HG02623 (cell line): Measurements from ENCODE around the gene DYNLT4.
"Not testable (repeated sequence)": the region's sequence is repeated elsewhere in the genome, so short reads cannot be mapped to it uniquely, and the experiment has no call there.

Experiments
- ATAC-seq: cut with Tn5 transposase; IDR thresholded peaks from one replicate; pipeline ENCODE4 v1.9.1; 2021; ENCODE audit warnings: moderate library complexity; ENCODE audit not compliant: unreplicated experiment

Gene DYNLT4, protein sequence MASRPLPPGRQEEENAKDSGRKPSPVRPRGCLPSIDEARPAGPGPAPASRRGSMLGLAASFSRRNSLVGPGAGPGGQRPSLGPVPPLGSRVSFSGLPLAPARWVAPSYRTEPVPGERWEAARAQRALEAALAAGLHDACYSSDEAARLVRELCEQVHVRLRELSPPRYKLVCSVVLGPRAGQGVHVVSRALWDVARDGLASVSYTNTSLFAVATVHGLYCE

GRCh38 chr1:44806704-44807363 lies at the start of gene DYNLT4:
TSS of gene DYNLT4 (minus strand) at chr1:44807351. CDS start at chr1:44806668, 683 bp downstream.
- no peak for ATAC-seq

GRCh38 chr1:44855742-44856141 lies 48.6 kb upstream of the DYNLT4 start:
- no peak for ATAC-seq

DNA sequence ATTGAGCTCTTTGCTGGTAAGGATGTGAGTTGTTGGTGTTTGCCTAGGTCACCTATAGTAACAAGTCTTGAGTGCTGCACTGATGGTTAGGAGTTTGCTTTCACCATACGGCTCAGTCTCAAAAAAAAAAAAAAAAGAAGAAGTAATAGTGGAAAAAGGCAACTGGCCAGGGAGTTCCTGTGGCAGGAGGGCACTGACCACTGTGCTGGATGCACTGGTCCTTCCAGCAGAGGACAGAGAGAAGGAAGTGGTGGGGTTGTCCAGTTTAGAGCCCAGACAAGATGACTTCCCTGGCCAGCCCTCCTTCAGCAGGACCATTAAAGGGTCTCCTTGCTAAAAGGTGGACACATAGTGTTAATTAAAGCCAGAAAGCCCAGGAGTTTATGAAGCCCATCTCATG lies 47.8 kb upstream of the DYNLT4 start:
- ATAC-seq, result no peak

DNA sequence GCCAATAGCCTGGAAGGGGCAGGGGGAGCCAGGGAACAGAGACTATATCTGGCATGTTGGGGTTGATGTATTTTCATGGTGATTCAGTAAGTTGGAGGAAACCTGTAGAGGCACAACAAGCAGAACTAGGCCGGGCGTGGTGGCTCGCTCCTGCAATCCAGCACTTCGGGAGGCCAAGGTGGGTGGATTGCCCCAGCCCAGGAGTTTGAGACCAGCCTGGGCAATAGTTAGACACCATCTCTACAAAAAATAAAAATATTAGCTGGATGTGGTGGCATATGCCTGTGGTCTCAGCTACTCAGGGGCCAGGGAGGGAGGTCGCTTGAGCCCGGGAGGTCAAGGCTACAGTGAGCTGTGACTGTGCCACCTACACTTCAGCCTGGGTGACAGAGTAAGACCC lies 46.0 kb upstream of the DYNLT4 start:
- no peak for ATAC-seq

GRCh38 chr1:44851308-44851707 lies 44.2 kb upstream of the DYNLT4 start:
- no peak for ATAC-seq

DNA sequence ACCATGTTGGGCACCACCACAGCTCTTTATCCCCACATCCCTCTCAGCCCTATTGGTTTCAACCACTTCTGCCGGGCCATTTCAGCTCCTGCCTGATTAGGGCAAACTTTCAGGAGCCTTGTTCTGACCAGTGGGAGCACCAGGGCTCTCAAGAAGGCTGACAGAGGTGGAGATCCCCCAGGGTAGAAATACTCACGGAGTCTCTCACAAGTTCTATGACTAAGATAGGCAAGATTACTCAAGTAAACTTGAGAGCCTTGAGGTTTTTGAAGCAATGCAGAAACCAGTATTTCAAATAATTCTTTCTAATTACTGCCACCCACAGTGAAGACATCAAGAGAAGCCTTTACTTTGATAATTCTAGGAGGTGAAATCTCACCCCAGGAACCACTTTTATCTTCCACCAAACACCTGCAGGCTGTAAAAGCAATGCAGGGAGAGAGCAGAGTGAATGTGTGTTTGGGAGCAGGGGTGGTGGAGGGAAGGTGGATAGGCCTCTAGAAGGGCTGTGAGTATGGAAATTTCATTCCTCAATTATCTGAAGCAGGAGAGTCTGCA lies 42.5 kb upstream of the DYNLT4 start:
- ATAC-seq, result no peak

DNA sequence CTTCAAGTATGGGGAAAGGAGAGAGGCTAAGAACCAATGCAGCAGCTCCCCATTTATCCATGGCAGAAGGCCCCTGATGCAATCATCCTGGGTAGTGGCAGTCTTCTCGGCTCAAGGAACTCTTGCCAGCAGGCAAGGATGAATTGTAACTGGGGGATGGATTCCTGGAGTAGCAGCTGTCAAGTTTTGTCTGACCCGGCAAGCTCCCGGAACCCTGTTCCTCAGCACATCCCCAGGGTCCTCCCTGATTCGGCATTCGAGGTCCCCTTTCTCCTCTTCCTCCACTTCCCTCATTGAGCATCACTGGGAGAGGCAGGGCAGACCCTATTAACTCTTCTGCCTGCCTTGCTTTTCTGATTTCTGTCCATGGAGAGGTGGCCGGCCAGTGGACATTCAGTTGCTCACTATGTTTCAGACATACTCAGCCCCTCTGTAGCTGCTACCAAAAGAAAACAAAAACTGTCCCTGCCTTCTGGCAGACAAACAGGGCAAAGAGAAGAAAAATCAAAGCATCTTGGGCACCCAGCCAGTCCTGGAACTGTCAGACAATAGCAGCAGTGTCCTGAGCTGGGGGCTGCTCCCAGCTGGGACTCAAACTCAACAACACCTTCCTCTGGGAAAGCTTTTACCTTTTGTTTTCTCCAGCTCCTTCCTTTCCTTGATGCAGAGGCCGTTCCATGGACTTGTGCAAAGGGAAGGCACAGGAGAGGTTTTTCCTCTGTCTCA lies 41.5 kb upstream of the DYNLT4 start:
- no peak for ATAC-seq

GRCh38 chr1:44847845-44848244 lies 40.7 kb upstream of the DYNLT4 start:
- no peak for ATAC-seq

GRCh38 chr1:44846985-44847384 lies 39.8 kb upstream of the DYNLT4 start:
- ATAC-seq, result no peak

- ATAC-seq, result no peak
These were observed 35.9 kb upstream of the DYNLT4 start, which contains the start of gene PTCH2 for GRCh38 chr1:44842862-44843655. TSS of gene PTCH2 (minus strand) at chr1:44843253. CDS start at chr1:44842932, 321 bp downstream.

DNA sequence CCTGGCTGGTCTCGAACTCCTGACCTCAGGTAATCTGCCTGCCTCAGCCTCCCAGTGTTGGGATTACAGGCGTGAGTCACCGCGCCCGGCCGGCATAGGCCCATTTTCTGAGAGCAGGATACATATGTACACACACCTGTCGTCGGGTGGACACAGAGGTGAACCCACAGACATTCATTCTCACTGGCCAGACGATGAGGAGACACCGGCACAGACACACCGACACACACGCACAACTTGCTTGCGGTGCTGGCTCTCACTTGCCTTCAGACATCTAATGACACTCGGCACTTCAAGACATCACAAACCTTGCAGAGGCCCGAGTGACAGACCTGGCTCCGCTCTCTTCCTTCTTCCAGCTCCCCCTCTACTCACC lies 35.3 kb upstream of the DYNLT4 start:
- no peak for ATAC-seq

GRCh38 chr1:44839576-44839975 lies 32.4 kb upstream of the DYNLT4 start:
- no peak for ATAC-seq

GRCh38 chr1:44838294-44838693 lies 31.1 kb upstream of the DYNLT4 start:
- ATAC-seq, result not testable (repeated sequence)

- no peak for ATAC-seq
These were observed 28.9 kb upstream of the DYNLT4 start for GRCh38 chr1:44835738-44836675.

DNA sequence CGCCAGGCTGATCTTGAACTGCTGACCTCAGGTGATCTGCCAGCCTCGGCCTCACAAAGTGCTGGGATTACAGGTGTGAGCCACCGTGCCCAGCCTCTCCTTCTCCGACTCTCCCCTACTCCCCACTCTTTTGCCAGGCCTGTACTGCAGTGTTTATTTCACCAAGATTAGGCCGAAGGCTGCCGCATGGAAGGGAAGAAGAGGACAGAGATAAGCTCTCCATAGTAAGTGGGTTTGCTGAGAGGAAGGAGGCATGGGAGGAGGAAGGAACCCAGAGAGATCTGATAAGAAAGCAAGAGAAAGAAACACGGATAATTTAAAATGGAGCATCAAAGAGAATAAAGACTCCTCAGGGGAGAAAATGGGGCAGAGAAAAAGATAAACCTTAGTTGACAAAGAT lies 27.2 kb upstream of the DYNLT4 start:
- ATAC-seq, result no peak

- ATAC-seq, result no peak
These were observed 25.0 kb upstream of the DYNLT4 start for GRCh38 chr1:44832056-44832705.

DNA sequence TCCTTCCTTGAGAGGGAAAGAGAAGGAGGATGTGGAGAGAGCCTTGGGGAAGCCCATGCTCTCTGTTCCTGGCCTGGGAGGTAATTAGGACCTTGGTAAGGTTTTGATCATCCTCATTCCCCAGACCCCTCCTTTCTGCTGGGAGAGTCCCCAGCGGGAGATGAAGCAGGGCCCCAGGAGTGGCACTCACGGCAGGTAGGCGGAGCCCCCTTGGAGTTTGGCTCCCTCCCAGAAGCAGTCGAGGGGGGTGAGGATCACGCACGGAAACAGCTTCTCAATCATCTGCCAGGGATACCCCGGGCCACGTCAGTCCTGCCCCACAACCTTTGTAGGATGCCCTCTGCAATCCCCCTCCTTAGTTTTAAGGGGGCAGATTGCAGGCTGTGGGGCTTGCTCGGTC lies 24.4 kb upstream of the DYNLT4 start:
- ATAC-seq, result no peak

DNA sequence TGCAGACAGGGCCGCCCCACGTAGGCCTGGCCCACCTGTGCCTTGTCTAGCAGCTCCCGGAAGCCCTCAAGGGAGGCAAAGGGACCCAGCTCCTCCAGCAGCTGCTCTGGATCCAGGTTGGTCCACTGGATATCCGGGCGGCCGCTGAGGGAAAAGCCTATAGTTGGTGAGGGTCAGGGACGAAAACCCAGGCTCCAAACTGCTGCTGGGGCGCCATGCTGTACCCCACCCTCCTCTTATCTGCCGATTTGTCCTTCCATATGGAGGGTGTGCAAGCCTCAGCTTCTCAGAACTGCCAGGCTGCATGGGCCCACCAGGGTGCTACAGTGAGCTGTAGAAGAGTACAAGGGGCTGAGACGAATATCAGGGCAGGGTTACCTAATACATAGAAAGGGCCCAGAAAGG lies 23.8 kb upstream of the DYNLT4 start:
- ATAC-seq, result no peak
